OCI-LY3 (cell line): Measurements from ENCODE around the gene ACTL6B.

Source experiments
- H2AFZ ChIP-seq: fragments of 200-600, 300-600 bp; shearing (Covaris generic); 2 replicates; pipeline ENCODE4 v1.6.0; 2014; ENCODE audit warnings: antibody characterized with exemption, low read depth, low read length
- H3K27ac ChIP-seq: fragments of 200-600, 300-600 bp; sonication (generic); 2 replicates; pipeline ENCODE4 v1.5.1; 2014; ENCODE audit warnings: mild to moderate bottlenecking, low read length, moderate library complexity, mixed read lengths
- H3K27me3 ChIP-seq: fragments of 200-600, 300-600 bp; sonication (generic); 2 replicates; pipeline ENCODE4 v1.6.1; 2014; ENCODE audit warnings: low read depth, low read length, mixed read lengths
- H3K36me3 ChIP-seq: fragments of 200-600, 300-600 bp; sonication (generic); replicated peaks from 2 replicates; pipeline ENCODE3; 2014; ENCODE audit warnings: low read depth, low read length, mixed read lengths
- H3K4me1 ChIP-seq: fragments of 300-600, 200-600 bp; sonication (generic); 2 replicates; pipeline ENCODE4 v1.6.1; 2014; ENCODE audit warnings: low read length, mixed read lengths
- H3K4me2 ChIP-seq: fragments of 200-600, 300-600 bp; sonication (generic); 2 replicates; pipeline ENCODE4 v1.6.1; 2014; ENCODE audit warnings: low read length, mixed read lengths
- H3K4me3 ChIP-seq: fragments of 300-600, 200-600 bp; sonication (generic); 2 replicates; pipeline ENCODE4 v1.5.1; 2014; ENCODE audit warnings: antibody characterized with exemption, mild to moderate bottlenecking, low read length, moderate library complexity
- H3K79me2 ChIP-seq: fragments of 300-600, 200-600 bp; shearing (Covaris generic); 2 replicates; pipeline ENCODE4 v1.6.1; 2014; ENCODE audit warnings: mild to moderate bottlenecking, low read length, mixed read lengths
- H3K9ac ChIP-seq: fragments of 300-600, 200-600 bp; shearing (Covaris generic); 2 replicates; pipeline ENCODE4 v1.6.0; 2014; ENCODE audit warnings: mild to moderate bottlenecking, low read length, moderate library complexity
- H3K9me3 ChIP-seq: fragments of 200-600, 300-600 bp; shearing (Covaris generic); 2 replicates; pipeline ENCODE4 v1.6.1; 2014; ENCODE audit warnings: low read length, mixed read lengths; ENCODE audit not compliant: insufficient read depth
- H4K20me1 ChIP-seq: fragments of 200-600, 300-600 bp; sonication (generic); 2 replicates; pipeline ENCODE4 v1.6.1; 2016; ENCODE audit warnings: low read length, mixed read lengths; ENCODE audit not compliant: insufficient read depth
- CTCF ChIP-seq: fragments of 200-600, 300-600 bp; sonication (generic); IDR thresholded peaks from 2 replicates; pipeline ENCODE4 v1.5.1; 2014; ENCODE audit warnings: antibody characterized with exemption, low read length, low read depth
- EZH2phosphoT487 ChIP-seq: fragments of 200-600 bp; shearing (Covaris generic); IDR thresholded peaks from 2 replicates; pipeline ENCODE4 v1.6.1; 2018; ENCODE audit warnings: antibody characterized with exemption, mixed run types, low read depth

Gene ACTL6B

GRCh38 chr7:100626530-100627237 lies 29.6 kb downstream of the ACTL6B start:
- Histone ChIP-seq H2AFZ (peak overlapping the region; percentile 81), H3K9ac (peak overlapping the region; percentile 72), H3K27me3 (no peaks in the 10 kb centered on the region), H4K20me1 (no peaks in the 10 kb centered on the region), H3K36me3 (no peaks in the 10 kb centered on the region), H3K4me2 (peak overlapping the region; percentile 99), H3K27ac (no peak overlapping the region), H3K9me3 (no peaks in the 10 kb centered on the region), H3K79me2 (no peaks in the 10 kb centered on the region), H3K4me3 (peak overlapping the region; percentile 88), H3K4me1 (peaks cover 12% of the 10 kb centered on the region; the same call in 1 of the 2 replicates)
- TF ChIP-seq CTCF (no peak), EZH2phosphoT487 (no peak)

GRCh38 chr7:100626055-100626454 lies 30.2 kb downstream of the ACTL6B start:
- Histone ChIP-seq H3K9me3 (no peaks in the 10 kb centered on the region), H3K36me3 (no peaks in the 10 kb centered on the region), H4K20me1 (no peaks in the 10 kb centered on the region), H3K4me1 (peaks cover 12% of the 10 kb centered on the region; the same call in 1 of the 2 replicates), H3K79me2 (no peaks in the 10 kb centered on the region), H3K9ac (peak overlapping the region; percentile 42), H3K27ac (no peak overlapping the region), H3K27me3 (no peaks in the 10 kb centered on the region), H3K4me3 (peak overlapping the region; percentile 88), H2AFZ (peak overlapping the region; percentile 81), H3K4me2 (peak overlapping the region; percentile 99)
- TF ChIP-seq CTCF: no peak
- no peak for TF ChIP-seq EZH2phosphoT487

GRCh38 chr7:100623951-100624824 lies 32.1 kb downstream of the ACTL6B start:
- no peaks in the 10 kb centered on the region for H3K79me2 ChIP-seq
- H3K4me1 ChIP-seq: peaks cover 12% of the 10 kb centered on the region; the same call in 1 of the 2 replicates
- no peaks in the 10 kb centered on the region for H3K27me3 ChIP-seq
- H3K36me3 ChIP-seq: no peaks in the 10 kb centered on the region
- H3K9me3 ChIP-seq: no peaks in the 10 kb centered on the region
- H3K9ac ChIP-seq: no peak overlapping the region
- H4K20me1 ChIP-seq: no peaks in the 10 kb centered on the region
- no peak overlapping the region for H2AFZ ChIP-seq
- TF ChIP-seq CTCF (no peak), EZH2phosphoT487 (no peak)
- no peak overlapping the region for H3K4me3 ChIP-seq
- no peak overlapping the region for H3K27ac ChIP-seq
- no peak overlapping the region for H3K4me2 ChIP-seq

- H2AFZ ChIP-seq: no peak overlapping the region
- H3K4me3 ChIP-seq: no peak overlapping the region
- H3K79me2 ChIP-seq: no peaks in the 10 kb centered on the region
- no peak overlapping the region for H3K9ac ChIP-seq
- no peak overlapping the region for H3K4me2 ChIP-seq
- H3K27me3 ChIP-seq: no peaks in the 10 kb centered on the region
- H4K20me1 ChIP-seq: no peaks in the 10 kb centered on the region
- H3K9me3 ChIP-seq: no peaks in the 10 kb centered on the region
- H3K4me1 ChIP-seq: peaks cover 6% of the 10 kb centered on the region; the same call in 1 of the 2 replicates
- no peaks in the 10 kb centered on the region for H3K36me3 ChIP-seq
- H3K27ac ChIP-seq: no peak overlapping the region
- TF ChIP-seq CTCF (no peak), EZH2phosphoT487 (no peak)
Measured at GRCh38 chr7:100621554-100621953, 34.7 kb downstream of the ACTL6B start.
